ENCODE measurements around the gene GRM5.
"Not testable (repeated sequence)": the region's sequence is repeated elsewhere in the genome, so short reads cannot be mapped to it uniquely, and the experiment has no call there.

The GRM5 gene

DNA sequence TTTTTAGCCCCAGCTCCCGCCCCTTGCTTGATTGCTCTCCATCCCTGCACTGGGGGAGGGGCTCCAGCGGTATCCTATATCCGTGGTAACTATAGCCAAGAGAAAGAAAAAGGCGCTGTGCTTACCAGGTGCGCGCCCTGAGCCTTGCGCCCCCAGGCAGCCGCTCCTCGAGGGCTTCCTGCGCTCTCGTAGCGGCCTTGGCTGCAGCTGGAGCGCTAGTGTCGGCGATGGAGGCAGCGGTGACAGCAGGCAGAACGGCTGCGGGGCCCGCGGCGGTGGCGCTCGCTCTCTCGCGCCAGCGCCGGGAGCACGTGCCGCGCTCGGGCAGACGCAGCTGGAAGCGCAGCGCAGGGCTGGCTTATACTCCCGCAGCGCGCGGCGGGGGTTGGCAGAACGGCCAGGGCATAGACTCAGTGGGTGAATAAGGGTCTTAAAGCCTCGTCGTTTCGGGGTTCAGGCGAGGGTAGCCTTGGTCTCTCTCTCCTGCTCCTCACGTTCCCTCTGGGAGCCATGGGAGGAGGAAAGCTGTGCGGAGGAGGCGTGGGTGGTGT is at the start of gene GRM5:
TSS of gene GRM5 (minus strand) at position 332 of the 551 bp plus-strand sequence. CDS start 18,110 bp downstream, outside the sequence.
- not testable (repeated sequence) for DNase-seq

DNA sequence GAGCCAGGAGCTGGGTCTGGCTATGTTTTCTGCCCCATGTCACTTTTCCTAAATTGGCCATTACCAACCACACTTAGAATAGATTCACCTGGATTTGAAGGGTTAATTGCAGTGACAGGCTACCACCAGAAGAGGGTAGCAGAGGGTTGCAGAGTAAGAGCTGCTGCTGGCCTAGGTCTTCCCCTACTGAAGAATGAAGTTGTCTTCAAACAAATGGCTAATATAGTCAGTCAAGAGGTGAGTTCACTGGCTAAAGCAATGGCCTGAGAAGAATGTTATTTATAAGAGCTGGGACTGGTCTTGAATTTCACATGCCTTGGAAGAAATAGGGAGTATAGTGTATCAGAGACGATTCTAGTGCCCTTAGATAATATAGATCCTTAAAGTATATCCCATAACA is 32.2 kb upstream of the GRM5 start:
- DNase-seq: not testable (repeated sequence)

- DNase-seq: not testable (repeated sequence)
Measured at GRCh38 chr11:89093806-89094205, 28.0 kb upstream of the GRM5 start.

GRCh38 chr11:89084951-89085350 is 19.2 kb upstream of the GRM5 start:
- not testable (repeated sequence) for DNase-seq

DNA sequence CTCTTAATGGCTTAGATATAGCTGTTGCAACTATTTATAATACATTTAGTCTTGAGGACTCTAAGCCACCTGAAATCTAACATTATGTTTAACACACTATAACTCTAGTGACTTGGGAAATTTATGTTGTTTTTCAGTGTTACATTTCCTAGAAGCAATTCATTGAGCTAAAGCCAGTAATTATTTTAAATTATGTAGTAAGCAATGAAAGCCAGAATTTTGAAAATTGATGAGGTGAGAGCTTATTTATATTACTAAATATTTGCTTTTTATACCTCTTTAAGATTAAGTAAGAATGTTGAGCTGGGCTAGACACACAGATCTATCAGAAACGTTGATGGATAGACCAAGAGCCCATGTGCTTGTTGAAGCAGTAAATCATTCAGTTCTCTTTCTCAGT is 5.1 kb upstream of the GRM5 start:
- DNase-seq: not testable (repeated sequence)

- no peak for DNase-seq
Measured at GRCh38 chr11:89067264-89067663, 1.5 kb upstream of the GRM5 start.

DNA sequence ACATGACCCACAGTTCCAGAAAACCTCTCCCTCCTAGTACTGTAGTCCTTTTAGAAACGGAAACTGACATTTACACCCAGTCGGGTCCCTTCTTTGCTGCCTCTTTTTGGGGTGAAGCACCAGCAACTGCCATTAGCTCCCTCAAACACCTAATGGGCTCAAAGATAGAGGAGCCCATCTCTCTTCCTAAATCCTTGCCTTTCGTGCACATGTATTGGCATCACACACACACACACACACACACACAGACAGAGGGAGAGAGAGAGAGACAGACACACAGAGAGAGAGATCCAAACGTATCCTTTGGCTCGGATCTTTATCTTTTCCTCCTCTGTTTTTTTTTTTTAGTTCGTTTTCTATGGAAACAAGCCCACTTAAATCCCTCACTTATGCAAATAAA is 716 bp downstream of the GRM5 start:
- DNase-seq: no peak

- DNase-seq: not testable (repeated sequence)
Measured at GRCh38 chr11:89063481-89063951, 2.3 kb downstream of the GRM5 start.

- DNase-seq: not testable (repeated sequence)
Measured at GRCh38 chr11:89062771-89063298, 2.9 kb downstream of the GRM5 start.

DNA sequence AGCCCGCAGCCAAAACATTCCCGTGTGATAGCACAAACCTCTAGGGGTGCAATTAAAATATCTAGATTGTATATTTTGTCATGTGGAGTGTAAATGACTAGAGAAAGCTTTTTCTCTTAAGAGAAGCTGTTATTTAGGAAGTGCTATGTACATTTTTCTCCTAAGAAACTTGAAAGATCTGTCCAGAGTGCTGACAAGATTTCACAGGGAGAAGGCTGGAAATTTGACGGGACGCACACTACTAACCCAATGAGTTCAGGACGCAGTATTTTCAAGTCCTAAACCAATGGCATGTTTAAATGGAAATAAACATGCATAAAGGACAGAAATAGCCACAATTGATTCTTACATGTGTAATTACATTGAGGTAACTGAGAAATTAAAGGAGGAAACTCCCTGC is 3.9 kb downstream of the GRM5 start:
- DNase-seq: not testable (repeated sequence)

DNA sequence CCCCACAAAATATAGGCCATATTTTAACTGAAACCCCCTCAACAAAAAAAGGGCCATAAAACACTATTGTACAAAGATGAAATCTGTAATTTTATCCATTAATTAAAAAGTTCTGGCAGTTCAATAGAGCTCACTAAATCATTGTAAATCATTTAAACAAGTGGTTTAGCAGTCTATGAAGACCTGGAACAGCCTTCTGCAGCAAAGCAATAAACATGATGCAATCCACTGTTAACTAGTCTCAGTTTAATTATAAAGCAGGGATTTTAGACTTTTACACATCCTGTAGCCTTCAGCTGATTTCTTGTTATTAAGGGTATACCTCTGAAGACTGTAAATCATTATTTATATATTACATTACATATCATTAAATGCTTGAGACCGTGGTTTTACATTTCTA is 8.4 kb downstream of the GRM5 start:
- DNase-seq: not testable (repeated sequence)

DNA sequence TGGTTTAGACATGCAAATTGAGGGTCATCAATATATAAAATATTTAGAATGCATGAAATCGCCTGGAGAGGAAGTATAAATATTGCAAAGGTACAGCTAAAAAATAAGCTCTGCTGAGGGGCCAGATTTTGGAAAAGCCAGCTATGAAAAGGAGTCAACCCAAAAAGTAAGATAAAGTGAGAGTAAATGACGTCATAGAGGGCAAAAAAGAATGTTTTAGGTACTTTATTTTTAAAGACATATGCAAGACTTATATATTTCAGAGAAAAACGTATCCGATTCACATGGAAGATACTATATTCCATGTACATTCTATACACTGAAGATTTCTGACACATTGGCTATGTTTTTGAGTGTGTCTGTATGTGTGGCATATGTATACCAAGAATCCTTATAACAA is 13.6 kb downstream of the GRM5 start:
- no peak for DNase-seq

DNA sequence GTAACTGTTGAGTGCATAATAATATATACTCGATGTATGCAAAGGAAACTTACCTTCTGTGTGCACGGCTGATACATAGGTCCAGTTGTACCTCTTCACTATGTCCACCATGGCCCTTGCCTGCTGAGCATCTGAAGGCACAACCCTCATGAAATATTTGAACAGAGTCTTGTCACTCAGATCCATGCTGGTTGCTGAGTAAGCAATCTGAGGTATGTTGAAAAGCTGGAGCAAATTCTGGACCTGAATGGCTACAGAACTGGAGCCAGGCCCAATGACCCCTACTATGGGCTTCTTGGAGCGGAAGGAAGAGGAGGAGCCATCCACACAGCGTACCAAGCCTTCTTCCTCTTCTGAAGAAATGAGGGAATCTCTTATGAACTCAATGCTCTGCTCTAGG is 18.6 kb downstream of the GRM5 start:
- DNase-seq: not testable (repeated sequence)

- DNase-seq: not testable (repeated sequence)
Measured at GRCh38 chr11:89043861-89044588, 21.8 kb downstream of the GRM5 start.

DNA sequence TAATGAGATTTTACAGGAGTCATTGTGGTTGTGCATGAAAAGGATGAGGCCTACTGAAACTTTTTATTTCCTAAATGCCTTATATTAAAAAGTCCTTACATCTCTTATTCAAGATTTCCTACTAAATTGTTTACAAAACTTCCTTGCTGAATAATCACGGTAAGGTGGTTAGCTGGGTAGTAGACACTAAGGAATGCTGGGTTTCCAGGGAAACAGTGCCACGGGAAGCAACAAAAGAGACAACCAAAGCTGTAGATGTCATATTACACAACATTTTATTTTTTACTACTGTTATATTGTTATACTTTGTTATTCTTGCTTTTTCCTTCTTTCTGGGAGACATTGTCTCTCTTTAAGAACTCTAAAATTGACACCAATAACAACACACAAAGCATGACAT is 36.1 kb downstream of the GRM5 start:
- DNase-seq: not testable (repeated sequence)

DNA sequence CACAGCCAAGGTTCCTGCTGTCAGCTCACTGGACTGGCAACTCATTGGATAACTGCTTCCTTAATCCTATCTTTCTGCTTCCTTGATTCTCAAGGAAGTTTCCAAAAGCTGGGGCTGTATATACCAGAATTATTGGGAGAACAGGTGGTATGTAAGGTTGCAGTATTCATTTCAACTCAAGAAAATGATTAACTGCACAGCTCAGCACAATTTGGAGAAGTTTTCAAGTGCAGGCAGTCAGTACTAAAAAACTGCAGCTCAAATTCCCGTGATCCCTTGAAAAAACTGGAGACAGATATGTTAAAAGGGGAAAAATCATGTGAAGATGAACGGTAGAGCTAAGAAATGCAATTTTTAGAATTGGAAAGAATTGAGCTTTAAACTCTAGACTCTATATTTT is 44.4 kb downstream of the GRM5 start:
- no peak for DNase-seq

- not testable (repeated sequence) for DNase-seq
Measured at GRCh38 chr11:89019827-89020547, 45.8 kb downstream of the GRM5 start.

- DNase-seq: no peak
Measured at GRCh38 chr11:89016214-89016613, 49.6 kb downstream of the GRM5 start.

DNA sequence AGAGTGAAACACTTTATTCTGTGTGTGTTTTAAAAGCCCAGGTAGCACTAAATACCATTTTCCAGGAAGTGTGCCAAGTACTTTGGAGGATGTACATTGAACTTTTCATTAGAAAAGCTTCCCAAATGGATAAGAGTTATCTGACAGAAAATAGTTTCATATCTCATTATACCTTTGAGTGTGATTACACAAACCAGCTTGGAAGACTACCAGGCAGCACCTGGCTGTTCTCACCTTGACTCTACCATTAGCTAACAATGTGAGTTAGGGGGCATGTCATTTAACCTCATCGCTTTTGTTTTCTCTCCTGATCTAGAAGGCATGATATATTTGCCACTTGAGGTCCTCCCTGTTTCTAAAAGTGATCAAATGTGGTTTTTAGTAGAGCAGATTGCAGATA is 50.2 kb downstream of the GRM5 start:
- no peak for DNase-seq

DNA sequence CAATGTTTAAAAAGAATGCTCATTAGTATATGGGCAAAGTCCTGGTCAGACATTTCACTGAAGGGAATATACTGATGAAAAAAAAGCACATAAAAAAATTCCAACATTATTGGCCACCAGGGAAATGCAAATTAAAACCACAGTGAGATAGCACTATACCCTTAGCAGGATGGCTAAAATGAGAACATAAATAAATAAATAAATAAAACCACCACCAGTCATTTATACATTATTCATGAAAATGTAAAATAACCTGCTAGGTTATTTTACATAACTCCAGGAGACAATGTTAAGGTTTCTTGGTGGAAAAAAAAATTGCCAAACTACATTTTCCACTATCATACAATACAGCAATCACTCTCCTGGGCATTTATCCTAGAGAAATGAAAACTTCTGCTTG is 64.9 kb downstream of the GRM5 start:
- not testable (repeated sequence) for DNase-seq

- no peak for DNase-seq
Measured at GRCh38 chr11:88979641-88980040, 86.1 kb downstream of the GRM5 start.

GRCh38 chr11:88978992-88979391 is 86.8 kb downstream of the GRM5 start:
- DNase-seq: not testable (repeated sequence)

DNA sequence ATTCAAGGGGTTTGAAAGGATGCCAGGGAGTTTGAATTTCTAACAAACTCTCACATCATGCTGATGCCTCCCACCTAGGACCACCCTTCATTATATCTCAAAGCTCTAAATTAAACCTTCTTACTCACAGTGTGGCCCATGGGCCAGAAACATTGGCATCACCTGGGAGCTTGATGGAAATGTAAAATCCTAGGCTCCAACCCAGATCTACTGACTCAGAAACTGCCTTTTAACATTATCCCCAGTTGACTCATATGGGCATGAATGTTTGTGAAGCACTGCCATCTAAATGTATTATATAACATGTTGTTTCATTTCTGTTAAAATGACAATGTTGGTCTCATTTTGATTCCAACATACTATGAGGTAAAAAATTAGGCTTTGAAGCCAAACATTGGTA is 90.3 kb downstream of the GRM5 start:
- DNase-seq: not testable (repeated sequence)

- DNase-seq: no peak
Measured at GRCh38 chr11:88972210-88972609, 93.6 kb downstream of the GRM5 start.
